Trophoblast cell (in vitro differentiated cells and primary cell): Measurements from ENCODE around the gene TTPAL.

Experiments used
- DNase-seq, 2 donors: peaks; one replicate each; pipeline ENCODE4 v3.0.0-alpha.2; 2016
- H2AFZ ChIP-seq: 2 replicates; pipeline ENCODE4 v1.6.1; 2013; ENCODE audit warnings: low read length, moderate library complexity, mild to moderate bottlenecking; ENCODE audit not compliant: insufficient read depth, poor library complexity
- H2AK5ac ChIP-seq: 2 replicates; pipeline ENCODE4 v1.6.1; 2013; ENCODE audit warnings: mild to moderate bottlenecking, low read length
- H2BK120ac ChIP-seq: 2 replicates; pipeline ENCODE4 v1.6.1; 2013; ENCODE audit warnings: low read length, mild to moderate bottlenecking, moderate library complexity; ENCODE audit not compliant: insufficient read depth, poor library complexity
- H2BK12ac ChIP-seq: 2 replicates; pipeline ENCODE4 v1.6.1; 2013; ENCODE audit warnings: mild to moderate bottlenecking, low read length, moderate library complexity
- H2BK5ac ChIP-seq: 2 replicates; pipeline ENCODE4 v1.6.1; 2013; ENCODE audit warnings: low read length, low read depth, moderate library complexity, mild to moderate bottlenecking; ENCODE audit not compliant: poor library complexity
- H3K14ac ChIP-seq: 2 replicates; pipeline ENCODE4 v1.6.1; 2013; ENCODE audit warnings: mild to moderate bottlenecking, low read length
- H3K18ac ChIP-seq: 2 replicates; pipeline ENCODE4 v1.6.1; 2013; ENCODE audit warnings: mild to moderate bottlenecking, low read length
- H3K23ac ChIP-seq: 2 replicates; pipeline ENCODE4 v1.6.1; 2013; ENCODE audit warnings: low read length
- H3K27ac ChIP-seq: 2 replicates; pipeline ENCODE4 v1.5.1; 2013; ENCODE audit warnings: low read depth, mild to moderate bottlenecking, inconsistent platforms, low read length, moderate library complexity
- H3K27me3 ChIP-seq: 2 replicates; pipeline ENCODE4 v1.6.1; 2013; ENCODE audit warnings: inconsistent platforms, mild to moderate bottlenecking, low read length, moderate library complexity; ENCODE audit not compliant: insufficient read depth
- H3K36me3 ChIP-seq, 2 experiments: 1 replicate in 1 of 2; 2 replicates in 1 of 2; pipeline ENCODE4 v1.6.1; 2013; ENCODE audit warnings: low read length in 2 of 2, mild to moderate bottlenecking in 2 of 2, moderate library complexity in 1 of 2; ENCODE audit not compliant: insufficient read depth in 2 of 2, control insufficient read depth in 1 of 2
- H3K4ac ChIP-seq: 2 replicates; pipeline ENCODE4 v1.6.1; 2013; ENCODE audit warnings: low read depth, mild to moderate bottlenecking, low read length, moderate library complexity
- H3K4me1 ChIP-seq, 2 experiments: 1 replicate in 1 of 2; 2 replicates in 1 of 2; pipeline ENCODE4 v1.6.1; 2013; ENCODE audit warnings: low read length in 2 of 2, mild to moderate bottlenecking in 2 of 2, moderate library complexity in 1 of 2; ENCODE audit not compliant: insufficient read depth in 2 of 2, control insufficient read depth in 1 of 2
- H3K4me2 ChIP-seq: 2 replicates; pipeline ENCODE4 v1.6.1; 2013; ENCODE audit warnings: inconsistent platforms, mild to moderate bottlenecking, low read length, moderate library complexity
- H3K4me3 ChIP-seq: 2 replicates; pipeline ENCODE4 v1.5.1; 2013; ENCODE audit warnings: mild to moderate bottlenecking, low read depth, low read length, inconsistent platforms
- H3K79me1 ChIP-seq: one replicate; pipeline ENCODE4 v1.6.1; 2013; ENCODE audit warnings: low read length
- H3K79me2 ChIP-seq: 2 replicates; pipeline ENCODE4 v1.6.1; 2013; ENCODE audit warnings: low read length, mild to moderate bottlenecking; ENCODE audit not compliant: control insufficient read depth, insufficient read depth, poor library complexity
- H3K9ac ChIP-seq: 2 replicates; pipeline ENCODE4 v1.6.1; 2013; ENCODE audit warnings: mild to moderate bottlenecking, low read length
- H3K9me3 ChIP-seq: 2 replicates; pipeline ENCODE4 v1.6.1; 2013; ENCODE audit warnings: low read depth, mild to moderate bottlenecking, control low read depth, inconsistent platforms, low read length; ENCODE audit not compliant: insufficient read depth
- H4K12ac ChIP-seq: 2 replicates; pipeline ENCODE4 v1.6.1; 2013; ENCODE audit warnings: low read depth, mild to moderate bottlenecking, low read length, moderate library complexity
- H4K8ac ChIP-seq: 2 replicates; pipeline ENCODE4 v1.6.1; 2013; ENCODE audit warnings: low read depth, mild to moderate bottlenecking, low read length, moderate library complexity
- H4K91ac ChIP-seq: one replicate; pipeline ENCODE4 v1.6.1; 2013; ENCODE audit warnings: low read depth, mild to moderate bottlenecking, low read length, moderate library complexity
- WGBS: extraction: QIAGEN DNeasy Blood & Tissue Kit; methylation state at CpG from one replicate; pipeline ENCODE4 v1.1.7; 2013; ENCODE audit warnings: missing lambda C conversion rate; ENCODE audit not compliant: insufficient read length, insufficient coverage; ENCODE audit errors: extremely low coverage; 5-methylcytosine and 5-hydroxymethylcytosine counted together

Gene TTPAL

GRCh38 chr20:44520881-44521280, 45.2 kb downstream of the TTPAL start:
- Histone ChIP-seq H2BK120ac (no peak overlapping the region), H3K4me2 (peak overlapping the region; percentile 91), H2AFZ (no peak overlapping the region), H3K79me2 (peaks cover 8% of the 10 kb centered on the region), H4K12ac (no peak overlapping the region), H3K27me3 (no peaks in the 10 kb centered on the region), H4K91ac (no peak overlapping the region), H3K9me3 (no peaks in the 10 kb centered on the region), H3K23ac (no peak overlapping the region), H4K8ac (no peak overlapping the region), H2AK5ac (no peak overlapping the region), H3K9ac (no peak overlapping the region), H3K27ac (no peak overlapping the region), H3K4me1 (peaks cover 8 to 9% of the 10 kb centered on the region in 2 experiments), H2BK5ac (no peak overlapping the region), H3K18ac (no peak overlapping the region), H2BK12ac (no peak overlapping the region), H3K14ac (no peak overlapping the region), H3K36me3 (no peaks in the 10 kb centered on the region), H3K4ac (peak overlapping the region; percentile 31), H3K4me3 (no peak overlapping the region), H3K79me1 (peaks cover 9% of the 10 kb centered on the region)
- no peak for DNase-seq
- no CpG with 5 or more reads among the region's 3 CpGs for WGBS

GRCh38 chr20:44521484-44522481, 46.1 kb downstream of the TTPAL start, which contains the start of gene SERINC3:
SERINC3 (minus strand) TSS chr20:44522070; CDS start chr20:44521951, 119 bp downstream.
- H3K79me2 ChIP-seq: peaks cover 8% of the 10 kb centered on the region
- WGBS: no CpG with 5 or more reads among the region's 49 CpGs
- peak within 1 kb of the TSS; percentile 99 for H3K14ac ChIP-seq
- H3K79me1 ChIP-seq: peaks cover 14% of the 10 kb centered on the region
- H2AFZ ChIP-seq: peak within 1 kb of the TSS; percentile 93
- H3K4ac ChIP-seq: peak within 1 kb of the TSS; percentile 99
- peaks cover 13% of the 10 kb centered on the region in 2 experiments for H3K4me1 ChIP-seq
- H4K8ac ChIP-seq: peak within 1 kb of the TSS; percentile 99
- peak within 1 kb of the TSS; percentile 97 for H4K12ac ChIP-seq
- H3K9ac ChIP-seq: peak within 1 kb of the TSS; percentile 93
- peak within 1 kb of the TSS; percentile 99 for H3K4me3 ChIP-seq
- peak within 1 kb of the TSS; percentile 73 for H3K27ac ChIP-seq
- H2BK120ac ChIP-seq: peak within 1 kb of the TSS; percentile 99
- peak within 1 kb of the TSS; percentile 74 for H2BK12ac ChIP-seq
- H4K91ac ChIP-seq: peak within 1 kb of the TSS; percentile 99
- peak within 1 kb of the TSS; percentile 96 for H2BK5ac ChIP-seq
- peak within 1 kb of the TSS; percentile 98 for H2AK5ac ChIP-seq
- DNase-seq: peak; percentile 96 to 97
- H3K4me2 ChIP-seq: peak within 1 kb of the TSS; percentile 91
- no peaks in the 10 kb centered on the region for H3K36me3 ChIP-seq
- H3K9me3 ChIP-seq: no peaks in the 10 kb centered on the region
- peak within 1 kb of the TSS; percentile 99 for H3K18ac ChIP-seq
- H3K27me3 ChIP-seq: no peaks in the 10 kb centered on the region
- no peak within 1 kb of the TSS for H3K23ac ChIP-seq

GRCh38 chr20:44522841-44523240, 47.2 kb downstream of the TTPAL start:
- H3K4me2 ChIP-seq: no peak overlapping the region
- no peak overlapping the region for H3K23ac ChIP-seq
- peaks cover 14% of the 10 kb centered on the region for H3K79me1 ChIP-seq
- H2BK5ac ChIP-seq: no peak overlapping the region
- no peak overlapping the region for H3K14ac ChIP-seq
- H3K4me3 ChIP-seq: no peak overlapping the region
- H2AK5ac ChIP-seq: no peak overlapping the region
- no peaks in the 10 kb centered on the region for H3K9me3 ChIP-seq
- no peak overlapping the region for H4K12ac ChIP-seq
- H3K4ac ChIP-seq: no peak overlapping the region
- H3K27me3 ChIP-seq: no peaks in the 10 kb centered on the region
- no peak overlapping the region for H3K18ac ChIP-seq
- no peak overlapping the region for H4K91ac ChIP-seq
- WGBS: no CpG with 5 or more reads among the region's 1 CpG
- no peak overlapping the region for H2BK120ac ChIP-seq
- H2AFZ ChIP-seq: no peak overlapping the region
- H3K27ac ChIP-seq: no peak overlapping the region
- no peak for DNase-seq
- H4K8ac ChIP-seq: no peak overlapping the region
- H3K79me2 ChIP-seq: peaks cover 8% of the 10 kb centered on the region
- no peak overlapping the region for H3K9ac ChIP-seq
- H2BK12ac ChIP-seq: no peak overlapping the region
- H3K4me1 ChIP-seq: peaks cover 13% of the 10 kb centered on the region in 2 experiments
- no peaks in the 10 kb centered on the region for H3K36me3 ChIP-seq

GRCh38 chr20:44523746-44524145, 48.1 kb downstream of the TTPAL start:
- H4K8ac ChIP-seq: no peak overlapping the region
- H3K79me1 ChIP-seq: peaks cover 14% of the 10 kb centered on the region

More at GRCh38 chr20:44523746-44524145, 48.1 kb downstream of the TTPAL start:
- H3K27me3 ChIP-seq: no peaks in the 10 kb centered on the region
- no peak overlapping the region for H2BK120ac ChIP-seq
- H2BK5ac ChIP-seq: no peak overlapping the region
- DNase-seq: no peak
- WGBS: no CpG with 5 or more reads among the region's 4 CpGs
- H3K36me3 ChIP-seq: no peaks in the 10 kb centered on the region
- no peak overlapping the region for H4K91ac ChIP-seq
- no peak overlapping the region for H3K4me2 ChIP-seq
- no peak overlapping the region for H3K18ac ChIP-seq
- no peak overlapping the region for H3K4ac ChIP-seq
- H3K27ac ChIP-seq: no peak overlapping the region
- no peak overlapping the region for H3K4me3 ChIP-seq
- H2AFZ ChIP-seq: no peak overlapping the region
- no peak overlapping the region for H3K9ac ChIP-seq
- peak overlapping the region; percentile 62 for H2BK12ac ChIP-seq
- H3K4me1 ChIP-seq: peaks cover 13% of the 10 kb centered on the region in 2 experiments
- H3K23ac ChIP-seq: no peak overlapping the region
- H3K79me2 ChIP-seq: peaks cover 8% of the 10 kb centered on the region
- H3K14ac ChIP-seq: no peak overlapping the region
- H4K12ac ChIP-seq: no peak overlapping the region
- no peak overlapping the region for H2AK5ac ChIP-seq
- no peaks in the 10 kb centered on the region for H3K9me3 ChIP-seq
